Stimulated activated CD4-positive, alpha-beta T cell treated with anti-CD3 and anti-CD28 coated beads, TNF-alpha, amount 100 ng/mL, for 24 hours (primary cell): Measurements from ENCODE around the gene VPS41.
"Not testable (repeated sequence)": the region's sequence is repeated elsewhere in the genome, so short reads cannot be mapped to it uniquely, and the experiment has no call there.

Experiments
- DNase-seq, 3 experiments: peaks; one replicate each; pipeline ENCODE4 v3.0.0-alpha.2; 2020; ENCODE audit warnings: low read depth in 3 of 3

The VPS41 gene

GRCh38 chr7:38908759-38909335 lies at the start of gene VPS41:
Gene VPS41 (minus strand): TSS chr7:38909191. CDS start chr7:38909174, 17 bp downstream.
- peak; percentile 53 to 67 (median 63) for DNase-seq

- no peak for DNase-seq
Measured at GRCh38 chr7:38955892-38956291, 46.9 kb upstream of the VPS41 start.

GRCh38 chr7:38953971-38954370 lies 45.0 kb upstream of the VPS41 start:
- DNase-seq = no peak

- DNase-seq = no peak
Measured at GRCh38 chr7:38953227-38953626, 44.2 kb upstream of the VPS41 start.

- no peak for DNase-seq
Measured at GRCh38 chr7:38951213-38951612, 42.2 kb upstream of the VPS41 start.

- DNase-seq = no peak
Measured at GRCh38 chr7:38950309-38950708, 41.3 kb upstream of the VPS41 start.

- not testable (repeated sequence) for DNase-seq
Measured at GRCh38 chr7:38947541-38947940, 38.5 kb upstream of the VPS41 start.

GRCh38 chr7:38942431-38943051 lies 33.5 kb upstream of the VPS41 start:
- no peak for DNase-seq

- DNase-seq = no peak
Measured at GRCh38 chr7:38940774-38941173, 31.8 kb upstream of the VPS41 start.

- DNase-seq = no peak
Measured at GRCh38 chr7:38938589-38938988, 29.6 kb upstream of the VPS41 start.

- no peak for DNase-seq
Measured at GRCh38 chr7:38938001-38938485, 29.1 kb upstream of the VPS41 start.

GRCh38 chr7:38936641-38937040 lies 27.6 kb upstream of the VPS41 start:
- no peak for DNase-seq

- DNase-seq = no peak
Measured at GRCh38 chr7:38934536-38934935, 25.5 kb upstream of the VPS41 start.

GRCh38 chr7:38934051-38934450 lies 25.1 kb upstream of the VPS41 start:
- no peak for DNase-seq

GRCh38 chr7:38932509-38933168 lies 23.6 kb upstream of the VPS41 start:
- peak in 1 of 3 experiments; percentile 49 for DNase-seq

- DNase-seq = no peak
Measured at GRCh38 chr7:38929460-38930171, 20.6 kb upstream of the VPS41 start.

GRCh38 chr7:38928506-38928905 lies 19.5 kb upstream of the VPS41 start:
- DNase-seq = no peak

GRCh38 chr7:38927751-38928150 lies 18.8 kb upstream of the VPS41 start:
- DNase-seq = no peak

GRCh38 chr7:38920731-38921130 lies 11.7 kb upstream of the VPS41 start:
- DNase-seq = no peak

- DNase-seq = no peak
Measured at GRCh38 chr7:38916396-38916795, 7.4 kb upstream of the VPS41 start.

GRCh38 chr7:38909870-38910269 lies 879 bp upstream of the VPS41 start:
- no peak for DNase-seq

- no peak for DNase-seq
Measured at GRCh38 chr7:38907766-38908165, 1.2 kb downstream of the VPS41 start.
